GM18870 (cell line): Measurements from ENCODE around the gene PPP1R13L.
"Not testable (repeated sequence)": the region's sequence is repeated elsewhere in the genome, so short reads cannot be mapped to it uniquely, and the experiment has no call there.

Experiments
- ATAC-seq: cut with Tn5 transposase; IDR thresholded peaks from one replicate; pipeline ENCODE4 v1.9.1; 2021; ENCODE audit warnings: moderate library complexity; ENCODE audit not compliant: unreplicated experiment

Gene PPP1R13L

DNA sequence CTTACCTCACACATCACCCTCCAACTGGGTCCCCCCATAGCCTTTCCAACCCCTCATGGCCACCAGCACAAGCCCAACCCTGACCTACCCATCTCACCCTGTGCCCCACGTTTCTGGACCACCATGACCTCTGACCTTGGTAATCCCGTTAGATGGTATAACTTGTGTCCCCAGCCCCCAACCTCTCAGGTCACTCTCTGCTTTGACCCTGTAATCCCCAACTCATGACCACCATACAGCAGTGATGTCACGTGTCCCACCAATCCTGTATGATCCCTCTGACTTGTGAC lies 55.8 kb downstream of the PPP1R13L start:
- ATAC-seq = no peak

DNA sequence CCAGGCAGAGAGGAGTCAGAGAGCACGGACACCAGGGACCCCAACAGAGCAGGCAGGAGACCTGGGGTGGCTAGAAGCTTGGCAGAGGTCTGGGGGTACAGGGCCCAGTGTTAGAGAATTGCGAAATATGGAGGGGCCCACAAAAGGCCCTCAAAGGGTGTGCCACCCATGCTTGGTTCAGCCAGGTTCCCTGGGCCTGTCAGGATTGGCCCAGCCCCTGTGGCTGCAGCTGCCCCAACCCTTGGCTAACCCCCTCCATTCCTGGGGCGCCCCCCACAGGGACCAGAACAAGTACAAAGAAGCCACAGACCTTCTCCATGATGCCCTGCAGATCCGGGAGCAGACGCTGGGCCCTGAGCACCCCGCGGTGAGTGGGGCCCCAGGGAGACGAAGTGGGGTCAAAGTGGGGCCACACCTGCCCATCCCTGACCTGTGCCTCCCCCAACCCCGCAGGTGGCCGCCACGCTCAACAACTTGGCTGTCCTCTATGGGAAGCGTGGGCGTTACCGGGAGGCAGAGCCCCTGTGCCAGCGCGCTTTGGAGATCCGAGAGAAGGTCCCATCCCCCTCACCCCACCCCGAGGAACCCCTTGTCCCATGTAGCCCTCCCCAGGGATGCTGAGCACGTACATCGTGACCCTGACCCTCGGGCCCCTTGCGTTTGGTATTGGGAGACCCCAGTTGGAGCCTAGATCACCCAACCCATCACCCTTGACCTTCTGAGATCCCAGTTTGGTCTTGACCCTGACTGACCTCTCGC lies 56.3 kb downstream of the PPP1R13L start:
- ATAC-seq = no peak

DNA sequence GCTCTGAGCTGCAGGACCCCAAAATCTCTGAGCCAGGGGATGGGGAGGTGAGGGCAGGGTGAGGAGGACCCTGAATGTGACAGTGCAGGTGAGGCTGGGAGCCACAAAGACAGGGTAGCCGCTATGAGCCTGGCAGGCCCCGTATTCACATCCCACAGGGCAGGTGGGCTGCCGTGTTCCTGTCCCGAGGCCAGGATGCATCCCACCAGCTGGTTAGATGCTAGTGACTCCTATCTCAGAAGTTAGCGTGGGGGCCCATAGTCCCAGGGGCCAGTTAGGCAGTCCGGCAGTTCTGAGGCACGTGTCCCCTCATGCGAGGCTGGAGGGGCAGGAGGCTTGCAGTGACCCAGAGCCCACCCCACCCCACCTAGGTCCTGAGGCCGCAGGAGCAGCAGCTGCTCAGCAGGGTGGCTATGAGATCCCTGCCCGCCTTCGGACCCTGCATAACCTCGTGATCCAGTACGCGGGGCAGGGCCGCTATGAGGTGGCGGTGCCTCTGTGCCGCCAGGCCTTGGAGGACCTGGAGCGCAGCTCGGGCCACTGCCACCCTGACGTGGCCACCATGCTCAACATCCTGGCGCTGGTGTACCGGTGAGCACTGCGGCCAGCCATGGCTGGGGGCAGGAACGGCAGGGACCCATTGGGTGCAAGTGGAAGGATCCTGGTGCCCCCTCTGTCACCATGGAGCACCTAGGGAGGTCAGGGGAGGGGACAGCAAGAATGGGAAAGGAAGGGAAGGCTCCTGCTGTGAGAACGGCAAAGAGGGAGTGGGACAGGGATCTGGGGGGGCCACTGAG lies 57.1 kb downstream of the PPP1R13L start:
- ATAC-seq = no peak

DNA sequence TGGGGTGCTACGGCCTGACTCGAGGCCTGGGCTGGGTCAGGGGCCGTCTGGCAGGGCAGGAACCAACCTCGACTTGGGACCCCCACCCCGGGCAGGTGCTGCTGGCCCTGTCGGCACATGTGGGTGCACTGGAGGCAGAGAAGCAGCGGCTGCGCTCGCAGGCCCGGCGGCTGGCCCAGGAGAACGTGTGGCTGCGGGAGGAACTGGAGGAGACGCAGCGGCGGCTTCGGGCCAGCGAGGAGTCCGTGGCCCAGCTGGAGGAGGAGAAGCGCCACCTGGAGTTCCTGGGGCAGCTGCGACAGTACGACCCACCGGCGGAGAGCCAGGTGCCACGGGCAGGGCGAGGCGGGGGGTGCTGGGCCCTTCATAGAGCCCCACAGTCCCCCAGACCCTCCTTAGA lies 58.4 kb downstream of the PPP1R13L start:
- ATAC-seq = no peak

DNA sequence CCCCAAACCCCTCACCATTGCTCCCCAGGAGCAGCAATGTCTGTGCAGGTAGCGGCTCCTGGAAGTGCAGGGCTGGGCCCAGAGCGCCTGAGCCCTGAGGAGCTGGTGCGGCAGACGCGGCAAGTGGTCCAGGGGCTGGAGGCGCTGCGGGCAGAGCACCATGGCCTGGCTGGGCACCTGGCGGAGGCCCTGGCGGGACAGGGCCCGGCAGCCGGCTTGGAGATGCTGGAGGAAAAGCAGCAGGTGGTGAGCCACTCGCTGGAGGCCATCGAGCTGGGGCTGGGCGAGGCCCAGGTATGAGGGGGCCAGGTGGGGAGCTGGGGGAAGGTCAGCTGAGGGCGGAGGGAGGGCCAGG lies 59.4 kb downstream of the PPP1R13L start:
- no peak for ATAC-seq

DNA sequence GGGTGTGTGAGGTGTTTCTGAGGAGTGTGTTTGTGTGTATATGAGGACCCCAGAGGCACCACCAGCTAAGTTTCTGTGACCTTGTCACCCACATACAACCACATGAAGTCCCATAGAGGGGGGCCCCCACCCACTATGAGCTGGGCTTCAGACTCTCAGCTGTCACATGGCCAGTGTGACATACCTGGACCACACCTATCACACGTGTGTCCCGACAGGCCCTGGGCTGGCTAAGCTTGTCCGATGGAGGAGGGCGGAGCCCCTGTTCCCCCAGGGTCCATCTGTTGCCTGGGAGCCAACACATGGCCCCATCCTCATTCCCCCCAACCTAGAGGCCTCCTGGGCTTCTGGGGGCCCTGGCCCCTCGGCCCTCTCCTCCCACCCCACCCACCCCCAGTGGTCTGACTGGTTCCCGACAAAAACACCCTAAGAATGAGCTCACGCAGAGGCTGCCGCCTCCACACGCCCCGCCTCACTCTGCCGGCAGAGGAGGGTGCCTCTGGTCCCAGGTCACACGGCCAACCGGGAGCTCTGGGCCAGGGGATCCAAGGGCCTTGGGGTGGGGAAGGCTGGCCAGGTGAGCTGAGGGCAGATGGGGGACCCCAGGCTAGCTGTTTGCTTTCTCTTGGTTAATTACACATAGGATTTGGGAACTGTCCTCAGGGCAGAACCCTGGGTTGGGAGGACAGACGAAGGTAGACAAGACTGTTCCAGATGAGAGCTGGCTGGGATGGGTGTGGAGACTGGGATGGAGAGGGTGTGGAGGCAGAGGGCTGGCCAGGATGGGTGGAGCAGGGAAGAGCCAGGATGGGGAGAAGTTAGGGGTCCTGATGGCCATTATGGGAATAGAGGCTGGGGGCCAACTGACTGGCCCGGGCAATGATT lies 60.0 kb downstream of the PPP1R13L start:
- ATAC-seq = no peak

DNA sequence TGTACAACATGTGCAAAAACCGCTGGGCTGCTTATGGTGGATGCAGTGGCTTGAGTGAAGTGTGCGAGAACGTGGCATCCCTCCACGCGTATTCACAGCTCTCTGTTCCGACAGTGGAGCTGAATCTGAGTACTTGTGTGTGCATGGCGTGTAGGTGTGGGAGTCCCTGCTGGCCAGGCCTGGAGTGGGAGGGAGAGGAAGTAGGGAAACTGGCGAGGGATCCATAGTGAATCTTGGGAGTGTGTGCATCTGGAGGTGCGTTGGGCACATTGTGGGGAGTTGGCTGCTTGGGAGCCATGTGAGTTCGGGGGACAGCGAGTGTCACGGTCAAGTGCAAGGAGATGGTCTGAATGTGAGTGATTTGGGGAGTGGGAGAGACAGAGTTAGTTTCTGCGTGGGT lies 62.0 kb downstream of the PPP1R13L start:
- no peak for ATAC-seq

DNA sequence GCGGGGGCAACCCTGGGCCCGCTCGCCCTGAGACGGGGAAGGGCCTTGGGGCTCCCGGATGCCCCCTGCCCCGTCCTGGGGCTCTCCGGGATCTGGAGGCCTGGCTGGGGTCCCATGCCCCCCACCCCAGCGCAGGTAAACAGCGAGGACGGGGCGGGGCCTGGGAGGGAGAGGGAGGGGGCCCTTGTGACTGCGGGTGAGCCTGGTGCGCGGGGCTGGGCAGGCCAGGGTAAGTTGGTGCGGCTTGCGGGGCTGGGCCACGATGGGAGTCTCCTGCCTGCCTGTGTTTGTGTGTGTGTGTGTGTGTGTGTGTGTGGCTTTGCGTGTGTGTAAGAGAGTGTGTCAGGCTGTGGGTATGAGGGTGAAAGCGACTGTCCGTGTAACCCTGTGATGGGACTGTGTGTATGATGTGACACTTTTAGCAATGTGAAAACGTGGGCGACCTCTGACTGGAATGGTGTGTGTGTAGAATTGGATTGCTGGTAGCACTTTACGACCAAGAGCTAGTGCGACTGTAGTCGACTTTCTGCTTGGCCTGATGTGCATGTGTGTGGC lies 63.9 kb downstream of the PPP1R13L start:
- no peak for ATAC-seq

DNA sequence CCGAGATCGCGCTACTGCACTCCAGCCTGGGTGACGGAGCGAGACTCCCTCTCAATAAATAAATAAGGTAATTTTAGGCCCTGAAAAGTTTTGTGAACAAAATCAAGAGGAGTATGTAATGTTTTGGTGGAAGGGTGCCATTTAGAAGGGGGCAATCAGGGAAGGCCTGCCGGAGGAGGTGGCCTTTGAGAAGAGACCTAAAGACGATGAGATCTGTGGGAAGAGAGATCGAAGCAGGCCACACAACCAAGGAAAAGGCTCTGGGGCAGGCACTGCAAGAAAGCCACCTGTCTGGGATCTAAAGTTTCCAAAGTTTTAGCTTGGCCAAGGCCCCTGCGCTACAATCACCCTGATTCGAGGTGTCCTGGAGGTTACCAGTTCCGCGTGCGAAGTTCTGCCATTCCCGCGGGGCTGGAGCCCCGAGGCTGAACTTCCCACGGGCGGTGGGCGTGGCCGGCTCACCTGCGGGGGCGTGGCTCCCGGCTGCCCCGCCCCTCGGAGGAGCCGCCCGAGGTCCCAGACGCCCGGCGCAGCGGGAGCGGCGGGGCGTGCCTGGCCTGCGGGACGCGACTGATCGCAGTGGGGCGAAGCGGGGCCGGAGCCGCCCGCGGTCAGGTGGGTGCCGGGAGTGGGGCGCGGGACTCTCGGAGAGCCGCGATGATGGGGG lies 64.5 kb downstream of the PPP1R13L start, which contains the start of gene KLC3:
KLC3 (plus strand) TSS at position 519 of the 667 bp plus-strand sequence. CDS start 4,792 bp downstream, outside the sequence.
- no peak for ATAC-seq

DNA sequence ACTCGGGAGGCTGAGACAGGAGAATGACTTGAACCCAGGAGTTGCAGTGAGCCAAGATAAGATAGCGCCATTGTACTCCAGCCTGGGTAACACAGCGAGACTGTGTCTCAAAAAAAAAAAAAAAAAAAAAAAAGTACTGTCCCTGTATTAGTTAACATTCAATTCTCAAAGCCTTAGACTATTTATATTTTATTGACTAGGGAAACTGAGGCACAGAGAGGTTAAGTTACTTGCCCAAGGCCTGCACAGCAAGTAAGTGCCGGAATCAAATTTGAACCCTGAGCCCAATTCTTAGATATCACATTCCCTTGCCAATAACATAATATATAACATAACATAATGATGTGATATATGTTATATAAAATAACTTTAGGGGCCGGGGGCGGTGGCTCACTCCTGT lies 65.2 kb downstream of the PPP1R13L start:
- ATAC-seq = no peak

DNA sequence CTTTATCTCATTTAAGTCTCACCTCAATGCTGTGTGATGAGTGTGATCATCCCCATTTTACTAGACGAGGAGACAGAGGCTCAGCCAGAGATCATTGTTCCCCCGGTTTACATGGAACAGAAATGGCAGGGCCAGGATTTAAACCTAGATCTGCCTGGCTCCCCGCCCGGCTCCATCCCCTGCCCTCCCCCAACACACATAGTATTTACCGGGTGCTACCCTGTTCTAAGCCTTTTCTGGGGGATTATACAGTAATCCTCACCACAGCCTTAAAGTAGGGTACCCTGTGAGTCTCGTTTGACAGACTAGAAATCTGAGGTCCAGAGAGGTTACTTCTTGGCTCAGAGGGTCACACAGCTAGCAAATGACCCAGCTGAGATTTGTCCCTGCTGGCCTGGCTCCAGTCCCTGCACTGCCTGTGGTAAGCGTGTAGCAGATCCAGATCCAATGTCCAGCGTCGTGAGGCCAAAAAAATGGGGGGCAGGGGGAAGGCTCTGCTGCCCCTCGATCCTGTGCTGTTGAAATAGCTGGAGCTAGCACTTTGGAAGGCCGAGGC lies 68.1 kb downstream of the PPP1R13L start:
- ATAC-seq = no peak

DNA sequence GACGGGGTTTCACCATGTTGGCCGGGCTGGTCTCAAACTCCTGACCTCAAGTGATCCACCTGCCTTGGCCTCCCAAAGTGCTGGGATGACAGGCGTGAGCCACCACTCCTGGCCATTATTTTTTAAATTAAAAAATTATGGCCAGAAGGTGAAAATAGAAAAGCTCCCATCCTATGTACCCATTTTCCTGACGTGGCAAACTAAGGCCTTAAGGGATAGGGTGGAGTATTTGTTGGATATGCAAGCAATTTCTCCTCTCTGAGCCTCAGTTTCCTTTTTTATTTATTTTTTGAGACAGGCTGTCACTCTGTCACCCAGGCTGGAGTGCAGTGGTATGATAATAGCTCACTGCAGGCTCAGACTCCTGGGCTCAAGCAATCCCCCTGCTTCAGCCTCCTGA lies 70.0 kb downstream of the PPP1R13L start:
- not testable (repeated sequence) for ATAC-seq

DNA sequence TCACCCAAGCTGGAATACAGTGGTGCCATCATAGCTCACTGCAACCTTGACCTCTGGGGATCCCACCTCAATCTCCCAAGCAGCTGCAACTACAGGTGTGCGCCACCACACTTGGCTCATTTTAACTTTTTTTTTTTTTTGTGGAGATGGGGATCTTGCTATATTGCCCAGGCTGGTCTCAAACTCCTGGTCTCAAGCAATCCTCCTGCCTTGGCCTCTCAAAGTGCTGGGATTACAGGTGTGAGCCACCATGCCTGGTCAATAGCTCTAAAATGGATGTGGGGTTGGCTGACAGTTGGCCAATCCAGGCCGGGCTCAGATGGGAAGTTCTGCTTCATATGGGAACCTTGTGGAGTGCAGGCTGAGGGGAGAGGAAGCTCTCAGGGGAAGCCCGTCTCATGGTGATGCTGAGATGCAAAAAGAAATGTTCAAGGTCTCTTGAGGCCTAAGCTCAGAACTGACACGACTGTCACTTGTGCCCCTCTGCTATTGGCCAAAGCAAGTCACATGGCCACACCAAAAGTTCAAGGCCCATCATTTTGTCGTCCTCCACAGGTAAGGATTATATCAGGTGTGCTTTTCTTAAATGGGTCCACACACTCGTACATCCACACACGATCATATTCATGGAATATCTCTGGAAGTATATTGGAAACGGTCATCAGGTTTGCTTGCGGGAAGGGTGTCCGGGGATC lies 71.1 kb downstream of the PPP1R13L start:
- ATAC-seq = no peak

DNA sequence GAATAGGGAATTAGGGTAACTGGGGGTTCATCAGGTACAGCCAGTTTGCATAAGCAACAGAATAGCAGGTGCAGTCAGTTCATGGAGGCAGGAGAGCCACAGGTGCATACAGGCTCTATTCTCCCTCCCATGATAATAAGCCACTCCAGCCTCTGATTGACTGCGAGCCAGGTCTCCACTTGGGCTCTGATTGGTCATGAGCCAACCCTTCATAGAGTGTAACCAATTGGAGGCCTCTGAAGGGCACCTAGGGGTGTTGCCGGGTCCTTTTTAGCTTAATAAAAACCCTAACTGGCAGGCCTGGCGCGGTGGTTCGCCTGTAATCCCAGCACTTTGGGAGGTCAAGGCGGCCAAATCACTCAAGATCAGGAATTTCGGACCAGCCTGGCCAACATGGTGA lies 73.5 kb downstream of the PPP1R13L start:
- ATAC-seq = no peak
